ENCODE data around the gene AGAP6. TPM values are rescaled to one million over a fixed set of nuclear protein-coding genes. Genes with fewer than 3 reads are reported as not detected.
"Not testable (repeated sequence)": the region's sequence is repeated elsewhere in the genome, so short reads cannot be mapped to it uniquely, and the experiment has no call there.

The AGAP6 gene
- total and polyA plus RNA-seq, 2 of the 8 experiments (the other 6 are each of a cell fraction or from before 2014, with no cell fraction given), result 13.0 to 15.3 TPM

DNA sequence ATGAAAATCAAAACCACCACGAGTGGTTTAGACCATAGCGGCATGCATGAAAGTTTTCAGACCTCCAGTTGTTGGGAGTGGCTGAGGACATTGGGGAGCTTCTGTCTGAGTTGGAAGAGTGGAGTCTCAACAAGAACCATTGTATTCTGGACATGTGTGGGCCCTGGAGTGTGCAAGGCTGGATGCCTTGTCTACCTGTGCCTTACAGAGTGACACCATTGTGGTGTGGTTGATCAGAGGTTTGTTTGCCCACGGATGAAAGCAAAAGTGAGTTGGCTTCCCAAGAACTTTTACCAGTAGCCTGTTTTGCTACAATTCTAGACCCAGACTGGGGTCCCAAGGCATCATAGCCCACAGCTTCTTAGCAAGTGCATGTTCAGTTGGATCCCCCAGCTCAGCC lies 10.4 kb upstream of the AGAP6 start:
- H2BK12ac ChIP-seq (ENCODE audit: low read depth, low read length); H3K23me2 ChIP-seq (ENCODE audit: low read depth, low read length); H3K4me2 ChIP-seq (ENCODE audit: insufficient read depth in 1 of 2, low read depth in 2 of 2, low read length in 2 of 2); H3K27ac ChIP-seq (ENCODE audit: low read depth, low read length); H3K23ac ChIP-seq (ENCODE audit: insufficient read length); H2BK20ac ChIP-seq (ENCODE audit: low read length); H3K4me3 ChIP-seq (ENCODE audit: extremely low read depth in 1 of 4, insufficient read depth in 2 of 4, low read depth in 3 of 4, low read length in 4 of 4); H3K56ac ChIP-seq (replicated peaks; ENCODE audit: insufficient read length, low read depth, low read length); H4K20me1 ChIP-seq (replicated peaks in 1 of 2; ENCODE audit: control insufficient read depth in 1 of 2, insufficient read depth in 2 of 2, low read length in 2 of 2); H4K91ac ChIP-seq (replicated peaks; ENCODE audit: insufficient read length, low read length); H3K4me1 ChIP-seq (replicated peaks in 1 of 4; ENCODE audit: control insufficient read depth in 3 of 4, insufficient read depth in 4 of 4, low read length in 3 of 4); H2BK15ac ChIP-seq (ENCODE audit: low read length); H3K9ac ChIP-seq (replicated peaks in 1 of 4; ENCODE audit: extremely low read depth in 1 of 4, low read depth in 3 of 4, low read length in 3 of 4); H3K79me1 ChIP-seq (ENCODE audit: low read depth, low read length); H2AK5ac ChIP-seq (ENCODE audit: low read depth, low read length); H3K36me3 ChIP-seq (ENCODE audit: control insufficient read depth in 2 of 4, insufficient read depth in 4 of 4, low read length in 3 of 4); H3K14ac ChIP-seq (ENCODE audit: insufficient read length); H4K8ac ChIP-seq (ENCODE audit: extremely low read depth, insufficient read depth, low read length); H2AFZ ChIP-seq (ENCODE audit: low read length); POLR2A ChIA-PET (ENCODE audit: partially characterized antibody); H3K18ac ChIP-seq (ENCODE audit: extremely low read depth, low read length); H3K79me2 ChIP-seq (ENCODE audit: control insufficient read depth in 1 of 2, insufficient read depth in 2 of 2, low read length in 2 of 2); CTCF ChIA-PET (ENCODE audit: partially characterized antibody); H2BK5ac ChIP-seq (ENCODE audit: low read depth, low read length); H3K27me3 ChIP-seq (replicated peaks in 1 of 4; ENCODE audit: control insufficient read depth in 3 of 4, extremely low read depth in 1 of 4, insufficient read depth in 3 of 4, low read length in 3 of 4); H4K5ac ChIP-seq (ENCODE audit: insufficient read length, low read depth, low read length); DNase-seq (ENCODE audit: low read depth in 1 of 2, low spot score in 2 of 2); H3K4ac ChIP-seq (replicated peaks; ENCODE audit: insufficient read length, low read depth, low read length); H3K9me3 ChIP-seq (ENCODE audit: insufficient read depth in 2 of 2, low read depth in 1 of 2, low read length in 1 of 2); H2BK120ac ChIP-seq (replicated peaks; ENCODE audit: low read depth, low read length); FAIRE-seq: not testable (repeated sequence)
- WGBS, 2 experiments (ENCODE audit: extremely low coverage in 1 of 2, insufficient coverage in 1 of 2, insufficient read length in 1 of 2, insufficient replicate concordance in 2 of 2, low coverage in 1 of 2, low lambda C conversion rate in 2 of 2, missing lambda C conversion rate in 1 of 2), result 89% methylated on average over 3 of the region's 3 CpGs; no CpG with 5 or more reads in 1 of the 2 experiments

- H3K56ac ChIP-seq (replicated peaks; ENCODE audit: insufficient read length, low read depth, low read length); H3K27me3 ChIP-seq (replicated peaks in 1 of 4; ENCODE audit: control insufficient read depth in 3 of 4, extremely low read depth in 1 of 4, insufficient read depth in 3 of 4, low read length in 3 of 4); H2BK15ac ChIP-seq (ENCODE audit: low read length); FAIRE-seq; H3K4ac ChIP-seq (replicated peaks; ENCODE audit: insufficient read length, low read depth, low read length); H2BK12ac ChIP-seq (ENCODE audit: low read depth, low read length); H2BK120ac ChIP-seq (replicated peaks; ENCODE audit: low read depth, low read length); H3K23me2 ChIP-seq (ENCODE audit: low read depth, low read length); H4K91ac ChIP-seq (replicated peaks; ENCODE audit: insufficient read length, low read length); H4K5ac ChIP-seq (ENCODE audit: insufficient read length, low read depth, low read length); H3K18ac ChIP-seq (ENCODE audit: extremely low read depth, low read length); CTCF ChIA-PET (ENCODE audit: partially characterized antibody); H4K8ac ChIP-seq (ENCODE audit: extremely low read depth, insufficient read depth, low read length); H3K79me1 ChIP-seq (ENCODE audit: low read depth, low read length); H3K23ac ChIP-seq (ENCODE audit: insufficient read length); H2AFZ ChIP-seq (ENCODE audit: low read length); H3K4me2 ChIP-seq (ENCODE audit: insufficient read depth in 1 of 2, low read depth in 2 of 2, low read length in 2 of 2); H4K20me1 ChIP-seq (replicated peaks in 1 of 2; ENCODE audit: control insufficient read depth in 1 of 2, insufficient read depth in 2 of 2, low read length in 2 of 2); H2BK5ac ChIP-seq (ENCODE audit: low read depth, low read length); H3K14ac ChIP-seq (ENCODE audit: insufficient read length); H3K9ac ChIP-seq (replicated peaks in 1 of 4; ENCODE audit: extremely low read depth in 1 of 4, low read depth in 3 of 4, low read length in 3 of 4); H2AK5ac ChIP-seq (ENCODE audit: low read depth, low read length); H3K4me3 ChIP-seq (ENCODE audit: extremely low read depth in 1 of 4, insufficient read depth in 2 of 4, low read depth in 3 of 4, low read length in 4 of 4); H3K79me2 ChIP-seq (ENCODE audit: control insufficient read depth in 1 of 2, insufficient read depth in 2 of 2, low read length in 2 of 2); DNase-seq (ENCODE audit: low read depth in 1 of 2, low spot score in 2 of 2); H3K27ac ChIP-seq (ENCODE audit: low read depth, low read length); H3K36me3 ChIP-seq (ENCODE audit: control insufficient read depth in 2 of 4, insufficient read depth in 4 of 4, low read length in 3 of 4); H3K4me1 ChIP-seq (replicated peaks in 1 of 4; ENCODE audit: control insufficient read depth in 3 of 4, insufficient read depth in 4 of 4, low read length in 3 of 4); H2BK20ac ChIP-seq (ENCODE audit: low read length); H3K9me3 ChIP-seq (ENCODE audit: insufficient read depth in 2 of 2, low read depth in 1 of 2, low read length in 1 of 2); POLR2A ChIA-PET (ENCODE audit: partially characterized antibody): not testable (repeated sequence)
- 73% methylated on average over 3 of the region's 3 CpGs; no CpG with 5 or more reads in 1 of the 2 experiments for WGBS, 2 experiments (ENCODE audit: extremely low coverage in 1 of 2, insufficient coverage in 1 of 2, insufficient read length in 1 of 2, insufficient replicate concordance in 2 of 2, low coverage in 1 of 2, low lambda C conversion rate in 2 of 2, missing lambda C conversion rate in 1 of 2)
Observed at GRCh38 chr10:49987207-49987606, 999 bp upstream of the AGAP6 start.
